ENCODE results near the gene TET1.

TET1 gene

GRCh38 chr10:68550747-68551411 is 9.3 kb upstream of the TET1 start:
- Histone ChIP-seq H3K4me1 (ENCODE audit: control insufficient read depth, insufficient read depth, low read length, unreplicated experiment) (no peaks in the 10 kb centered on the region), H2AFZ (ENCODE audit: low read length, unreplicated experiment) (no peak overlapping the region), H3K79me2 (ENCODE audit: control insufficient read depth, insufficient read depth, low read length, unreplicated experiment) (no peaks in the 10 kb centered on the region), H3K27ac (ENCODE audit: low read depth, low read length) (no peak overlapping the region), H3K36me3 (ENCODE audit: insufficient read depth, low read length) (no peaks in the 10 kb centered on the region), H3K4me3 (ENCODE audit: low read depth, low read length) (no peak overlapping the region), H3K27me3 (ENCODE audit: insufficient read depth, low read length) (no peaks in the 10 kb centered on the region)

- Histone ChIP-seq H3K27me3 (ENCODE audit: insufficient read depth, low read length) (no peaks in the 10 kb centered on the region), H3K27ac (ENCODE audit: low read depth, low read length) (no peak overlapping the region), H3K4me1 (ENCODE audit: control insufficient read depth, insufficient read depth, low read length, unreplicated experiment) (no peaks in the 10 kb centered on the region), H2AFZ (ENCODE audit: low read length, unreplicated experiment) (no peak overlapping the region), H3K79me2 (ENCODE audit: control insufficient read depth, insufficient read depth, low read length, unreplicated experiment) (no peaks in the 10 kb centered on the region), H3K4me3 (ENCODE audit: low read depth, low read length) (no peak overlapping the region), H3K36me3 (ENCODE audit: insufficient read depth, low read length) (no peaks in the 10 kb centered on the region)
Measured at GRCh38 chr10:68553138-68553537, 7.0 kb upstream of the TET1 start.

DNA sequence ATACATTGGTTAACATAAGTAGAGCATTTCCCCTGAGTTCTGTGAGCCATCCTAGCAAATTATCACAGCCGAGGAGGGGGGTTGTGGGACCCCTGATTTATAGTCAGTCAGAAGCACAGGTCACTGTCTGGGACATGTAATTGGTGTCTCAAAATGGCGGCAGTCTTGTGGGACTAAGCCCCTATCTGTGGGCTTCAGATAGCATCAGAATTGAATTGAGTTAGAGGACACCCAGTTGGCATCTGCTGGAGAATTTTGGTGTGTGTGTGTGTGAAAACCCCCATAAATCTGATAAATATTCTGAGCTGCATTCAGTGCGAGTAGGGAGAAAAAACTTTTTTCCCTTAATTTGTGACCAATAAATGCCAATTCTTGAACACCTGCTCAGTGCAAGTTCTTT is 6.5 kb upstream of the TET1 start:
- H2AFZ ChIP-seq (ENCODE audit: low read length, unreplicated experiment), result no peak overlapping the region
- no peaks in the 10 kb centered on the region for H3K36me3 ChIP-seq (ENCODE audit: insufficient read depth, low read length)
- H3K27ac ChIP-seq (ENCODE audit: low read depth, low read length), result no peak overlapping the region

DNA sequence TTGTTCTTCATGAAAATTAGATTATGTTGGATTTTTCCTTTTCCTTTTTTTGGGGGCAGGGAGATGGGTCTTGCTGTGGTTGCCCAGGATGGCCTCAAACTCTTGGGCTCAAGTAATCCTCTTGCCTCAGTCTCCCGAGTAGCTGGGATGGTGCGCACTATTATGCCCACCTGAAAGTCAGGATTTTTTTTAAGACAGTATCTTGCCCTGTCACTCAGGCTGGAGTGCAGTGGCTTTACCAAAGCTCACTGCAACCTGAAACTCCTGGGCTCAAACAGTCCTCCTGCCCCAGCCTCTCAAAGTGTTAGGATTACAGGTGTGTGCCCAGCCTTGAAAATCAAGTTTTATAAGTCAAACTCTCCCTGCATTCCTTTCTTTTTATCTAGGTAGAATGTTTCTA is 1.7 kb upstream of the TET1 start:
- Histone ChIP-seq H3K4me3 (ENCODE audit: low read depth, low read length) (no peak overlapping the region), H3K79me2 (ENCODE audit: control insufficient read depth, insufficient read depth, low read length, unreplicated experiment) (no peaks in the 10 kb centered on the region), H3K36me3 (ENCODE audit: insufficient read depth, low read length) (no peaks in the 10 kb centered on the region), H3K4me1 (ENCODE audit: control insufficient read depth, insufficient read depth, low read length, unreplicated experiment) (no peaks in the 10 kb centered on the region), H2AFZ (ENCODE audit: low read length, unreplicated experiment) (no peak overlapping the region), H3K27ac (ENCODE audit: low read depth, low read length) (no peak overlapping the region), H3K27me3 (ENCODE audit: insufficient read depth, low read length) (peaks cover 11% of the 10 kb centered on the region)

More for the DNA sequence above, 6.5 kb upstream of the TET1 start:
- Histone ChIP-seq H3K4me1 (ENCODE audit: control insufficient read depth, insufficient read depth, low read length, unreplicated experiment) (no peaks in the 10 kb centered on the region), H3K27me3 (ENCODE audit: insufficient read depth, low read length) (no peaks in the 10 kb centered on the region), H3K4me3 (ENCODE audit: low read depth, low read length) (no peak overlapping the region), H3K79me2 (ENCODE audit: control insufficient read depth, insufficient read depth, low read length, unreplicated experiment) (no peaks in the 10 kb centered on the region)

DNA sequence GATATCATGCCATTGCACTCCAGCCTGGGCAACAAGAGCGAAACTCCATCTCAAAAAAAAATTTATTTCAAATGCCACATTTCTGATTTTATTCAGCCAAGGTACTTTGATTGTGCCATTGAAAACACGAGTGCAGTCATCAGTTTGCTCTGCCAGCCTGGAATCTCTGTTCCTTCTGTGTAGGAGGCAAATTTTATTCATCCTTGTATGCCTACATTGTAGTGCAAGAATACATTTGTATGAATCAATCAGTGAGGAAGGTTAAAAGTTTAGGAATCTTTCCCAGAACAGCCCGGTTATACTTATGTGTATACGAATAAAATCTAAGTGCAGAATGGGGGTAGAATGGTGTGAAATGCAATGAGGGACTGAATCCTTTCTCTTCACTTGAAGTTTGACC is 886 bp upstream of the TET1 start:
- H3K27ac ChIP-seq (ENCODE audit: low read depth, low read length), result no peak overlapping the region
- H3K27me3 ChIP-seq (ENCODE audit: insufficient read depth, low read length), result peaks cover 11% of the 10 kb centered on the region
- no peaks in the 10 kb centered on the region for H3K79me2 ChIP-seq (ENCODE audit: control insufficient read depth, insufficient read depth, low read length, unreplicated experiment)
- no peak overlapping the region for H2AFZ ChIP-seq (ENCODE audit: low read length, unreplicated experiment)
- no peaks in the 10 kb centered on the region for H3K4me1 ChIP-seq (ENCODE audit: control insufficient read depth, insufficient read depth, low read length, unreplicated experiment)
- H3K36me3 ChIP-seq (ENCODE audit: insufficient read depth, low read length), result no peaks in the 10 kb centered on the region
- no peak overlapping the region for H3K4me3 ChIP-seq (ENCODE audit: low read depth, low read length)

DNA sequence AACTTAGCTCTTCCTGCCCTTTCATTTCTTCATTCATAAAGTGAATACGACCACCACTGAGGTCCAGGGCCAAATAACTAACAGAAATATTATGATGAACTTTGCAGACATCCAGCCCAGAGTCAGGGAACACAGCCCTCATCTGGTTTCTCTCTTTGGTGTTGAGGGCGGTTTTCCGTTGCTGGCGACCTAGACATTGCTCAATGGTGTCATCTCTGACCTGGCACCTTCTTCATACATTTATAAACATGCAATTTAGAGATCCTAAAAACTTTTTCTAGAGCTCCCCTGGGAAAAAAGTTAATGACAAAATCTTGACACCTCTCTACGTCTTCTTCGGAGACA is 324 bp upstream of the TET1 start:
- H3K4me3 ChIP-seq (ENCODE audit: low read depth, low read length), result peak overlapping the region; percentile 83
- peaks cover 11% of the 10 kb centered on the region for H3K27me3 ChIP-seq (ENCODE audit: insufficient read depth, low read length)
- H3K27ac ChIP-seq (ENCODE audit: low read depth, low read length), result no peak overlapping the region
- peak overlapping the region; percentile 72 for H2AFZ ChIP-seq (ENCODE audit: low read length, unreplicated experiment)
- H3K79me2 ChIP-seq (ENCODE audit: control insufficient read depth, insufficient read depth, low read length, unreplicated experiment), result no peaks in the 10 kb centered on the region
- H3K36me3 ChIP-seq (ENCODE audit: insufficient read depth, low read length), result no peaks in the 10 kb centered on the region
- H3K4me1 ChIP-seq (ENCODE audit: control insufficient read depth, insufficient read depth, low read length, unreplicated experiment), result no peaks in the 10 kb centered on the region

- no peak overlapping the region for H3K27ac ChIP-seq (ENCODE audit: low read depth, low read length)
- H3K4me3 ChIP-seq (ENCODE audit: low read depth, low read length), result peak overlapping the region; percentile 83
- H3K27me3 ChIP-seq (ENCODE audit: insufficient read depth, low read length), result peaks cover 11% of the 10 kb centered on the region
- H3K79me2 ChIP-seq (ENCODE audit: control insufficient read depth, insufficient read depth, low read length, unreplicated experiment), result no peaks in the 10 kb centered on the region
- H3K36me3 ChIP-seq (ENCODE audit: insufficient read depth, low read length), result no peaks in the 10 kb centered on the region
- H2AFZ ChIP-seq (ENCODE audit: low read length, unreplicated experiment), result peak overlapping the region; percentile 72
- peaks cover 3% of the 10 kb centered on the region for H3K4me1 ChIP-seq (ENCODE audit: control insufficient read depth, insufficient read depth, low read length, unreplicated experiment)
Measured at GRCh38 chr10:68560943-68561864, 1.1 kb downstream of the TET1 start.

DNA sequence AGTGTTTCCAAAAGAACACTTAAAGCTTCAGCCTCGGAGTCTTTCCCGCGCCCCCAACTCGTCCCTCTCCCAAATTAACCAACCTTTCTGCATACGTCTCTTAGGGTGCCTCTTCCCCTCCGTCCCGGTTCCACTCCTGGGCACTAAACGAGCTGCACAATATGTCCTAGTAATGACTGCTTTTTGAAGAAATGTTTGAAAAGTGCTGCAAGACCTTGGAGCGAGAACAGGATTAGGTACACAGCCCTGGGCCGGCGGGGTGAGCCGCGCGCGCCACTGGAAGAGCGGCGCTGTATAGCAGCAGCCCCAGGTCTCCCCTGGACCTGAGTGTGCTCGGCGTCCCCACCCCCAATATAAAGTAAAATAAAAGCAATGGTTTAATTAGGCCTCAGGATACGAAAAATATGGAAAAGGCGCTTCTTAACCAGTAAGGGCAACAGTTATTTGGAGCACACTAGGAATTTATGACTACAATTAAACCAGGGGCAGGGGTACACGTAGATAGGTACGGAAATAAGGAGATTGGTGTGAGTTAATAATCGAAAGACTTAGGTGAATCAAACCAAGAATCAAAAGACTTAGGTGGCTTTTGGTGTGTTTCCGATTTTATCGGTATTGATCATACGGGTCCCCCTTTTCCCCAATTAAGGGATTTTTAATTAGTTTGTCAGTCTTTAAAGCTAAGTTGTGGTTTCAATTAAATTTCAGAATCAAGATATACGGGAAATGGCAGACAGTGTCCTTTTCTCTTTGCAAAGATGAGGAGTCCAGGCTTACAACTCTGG is 1.9 kb downstream of the TET1 start:
- Histone ChIP-seq H3K27ac (ENCODE audit: low read depth, low read length) (no peak overlapping the region), H3K36me3 (ENCODE audit: insufficient read depth, low read length) (no peaks in the 10 kb centered on the region), H2AFZ (ENCODE audit: low read length, unreplicated experiment) (peak overlapping the region; percentile 34), H3K4me1 (ENCODE audit: control insufficient read depth, insufficient read depth, low read length, unreplicated experiment) (peaks cover 4% of the 10 kb centered on the region), H3K79me2 (ENCODE audit: control insufficient read depth, insufficient read depth, low read length, unreplicated experiment) (no peaks in the 10 kb centered on the region), H3K27me3 (ENCODE audit: insufficient read depth, low read length) (peaks cover 11% of the 10 kb centered on the region), H3K4me3 (ENCODE audit: low read depth, low read length) (peak overlapping the region; percentile 83)

GRCh38 chr10:68562661-68563570 is 2.8 kb downstream of the TET1 start:
- Histone ChIP-seq H3K4me1 (ENCODE audit: control insufficient read depth, insufficient read depth, low read length, unreplicated experiment) (peaks cover 4% of the 10 kb centered on the region), H3K27ac (ENCODE audit: low read depth, low read length) (peak overlapping the region; percentile 49), H3K4me3 (ENCODE audit: low read depth, low read length) (peak overlapping the region; percentile 83), H3K36me3 (ENCODE audit: insufficient read depth, low read length) (no peaks in the 10 kb centered on the region), H2AFZ (ENCODE audit: low read length, unreplicated experiment) (peak overlapping the region; percentile 62), H3K79me2 (ENCODE audit: control insufficient read depth, insufficient read depth, low read length, unreplicated experiment) (peaks cover 2% of the 10 kb centered on the region), H3K27me3 (ENCODE audit: insufficient read depth, low read length) (peaks cover 11% of the 10 kb centered on the region)

DNA sequence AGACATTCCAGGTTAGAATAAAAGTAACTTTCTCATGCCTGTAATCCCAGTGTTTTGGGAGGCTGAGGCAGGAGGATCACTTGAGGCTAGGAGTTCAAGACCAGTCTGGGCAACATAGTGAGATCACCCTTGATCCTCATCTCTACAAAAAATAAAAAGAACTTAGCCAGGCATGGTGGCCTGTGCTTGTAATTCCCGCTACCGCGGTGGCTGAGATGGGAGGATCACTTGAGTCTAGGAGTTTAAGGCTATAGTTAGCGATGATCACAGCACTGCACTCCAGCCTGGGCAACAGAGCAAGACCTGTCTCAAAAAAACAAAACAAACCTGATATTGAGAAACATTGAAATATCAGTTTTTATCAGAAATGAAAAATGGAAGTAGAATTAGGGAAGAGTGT is 4.6 kb downstream of the TET1 start:
- peaks cover 4% of the 10 kb centered on the region for H3K4me1 ChIP-seq (ENCODE audit: control insufficient read depth, insufficient read depth, low read length, unreplicated experiment)
- H3K36me3 ChIP-seq (ENCODE audit: insufficient read depth, low read length), result no peaks in the 10 kb centered on the region
- H3K27ac ChIP-seq (ENCODE audit: low read depth, low read length), result no peak overlapping the region
- H3K79me2 ChIP-seq (ENCODE audit: control insufficient read depth, insufficient read depth, low read length, unreplicated experiment), result peaks cover 2% of the 10 kb centered on the region
- H2AFZ ChIP-seq (ENCODE audit: low read length, unreplicated experiment), result no peak overlapping the region
- H3K27me3 ChIP-seq (ENCODE audit: insufficient read depth, low read length), result peaks cover 11% of the 10 kb centered on the region
- H3K4me3 ChIP-seq (ENCODE audit: low read depth, low read length), result no peak overlapping the region
